RKO (cell line): ENCODE data around the gene TTC13.
"Not testable (repeated sequence)": the region's sequence is repeated elsewhere in the genome, so short reads cannot be mapped to it uniquely, and the experiment has no call there.

Experiments used
- DNase-seq: peaks from one replicate; pipeline ENCODE4 v3.0.0-alpha.2; 2016; ENCODE audit warnings: low spot score

The TTC13 gene

DNA sequence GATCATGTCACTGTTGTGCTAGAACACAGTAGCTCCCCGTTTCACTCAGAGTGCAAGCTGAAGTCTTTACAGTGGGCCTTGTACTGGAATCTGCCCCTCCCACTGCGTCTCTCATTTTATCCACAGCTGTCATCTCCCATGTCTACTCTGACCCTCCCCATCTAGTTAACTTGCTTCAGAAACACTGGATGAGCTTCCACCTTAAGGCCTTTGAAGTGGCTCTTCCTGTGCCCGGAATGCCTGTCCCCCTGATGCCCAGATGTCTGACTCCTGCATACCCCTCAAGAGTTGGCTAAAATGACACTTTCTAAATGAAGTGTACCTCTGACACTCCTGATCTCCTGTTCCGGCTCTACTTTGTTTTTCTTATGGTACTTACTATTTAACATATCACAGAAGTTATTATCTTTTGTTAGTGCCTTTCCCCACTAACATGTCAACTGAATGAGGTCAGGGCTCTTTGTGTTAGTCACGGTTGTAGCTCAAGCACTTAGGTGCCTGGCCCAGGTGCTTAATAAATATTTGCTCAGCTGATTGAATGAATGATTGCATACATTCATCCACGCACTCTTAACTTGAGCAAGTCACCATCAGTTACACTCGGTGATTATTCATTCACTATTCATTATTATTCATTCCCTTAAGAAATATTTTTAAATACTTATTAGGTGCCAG lies 13.6 kb upstream of the TTC13 start:
- no peak for DNase-seq

GRCh38 chr1:230987448-230987847 lies 8.8 kb upstream of the TTC13 start:
- DNase-seq: no peak

DNA sequence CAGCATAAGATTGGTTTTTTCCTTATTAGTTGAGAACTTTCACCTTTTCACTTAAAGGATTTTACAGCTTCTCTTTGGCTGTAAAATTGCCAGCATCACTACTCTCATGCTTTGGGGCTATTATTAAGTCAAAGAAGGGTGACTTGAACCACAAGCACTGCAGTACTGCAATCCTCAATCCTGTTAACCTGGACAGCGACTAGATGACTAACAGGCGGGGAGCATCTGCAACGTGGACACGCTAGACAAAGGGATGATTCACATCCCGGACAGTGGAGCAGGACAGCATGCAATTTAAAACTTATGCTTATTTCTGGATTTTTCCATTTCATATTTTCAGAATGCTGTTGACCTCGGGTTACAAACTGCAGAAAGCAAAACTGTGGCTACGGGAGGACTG lies 8.3 kb upstream of the TTC13 start:
- DNase-seq: no peak

DNA sequence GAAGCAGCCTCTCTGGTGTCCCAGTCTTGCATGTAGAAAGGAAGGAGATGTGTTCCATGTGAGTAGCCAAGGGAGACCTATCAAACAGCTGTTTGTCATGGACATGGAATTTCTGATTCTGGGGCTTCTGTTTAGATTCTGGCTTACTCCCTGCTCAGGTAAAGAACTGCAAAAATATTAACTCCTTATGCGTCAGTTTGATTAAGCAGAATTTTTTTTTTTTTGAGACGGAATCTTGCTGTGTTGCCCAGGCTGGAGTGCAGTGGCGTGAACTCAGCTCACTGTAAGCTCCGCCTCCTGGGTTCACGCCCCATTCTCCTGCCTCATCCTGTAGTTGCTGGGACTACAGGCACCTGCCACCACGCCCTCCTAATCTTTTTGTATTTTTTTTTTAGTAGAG lies 7.0 kb upstream of the TTC13 start:
- DNase-seq: no peak

GRCh38 chr1:230984622-230985515 lies 6.2 kb upstream of the TTC13 start:
- DNase-seq: not testable (repeated sequence)

GRCh38 chr1:230983811-230984210 lies 5.2 kb upstream of the TTC13 start:
- no peak for DNase-seq

GRCh38 chr1:230982696-230983095 lies 4.0 kb upstream of the TTC13 start:
- DNase-seq: no peak

- no peak for DNase-seq
Observed at GRCh38 chr1:230979952-230980351, 1.3 kb upstream of the TTC13 start.

- DNase-seq: no peak
Observed at GRCh38 chr1:230979389-230979716, 692 bp upstream of the TTC13 start.

- peak; percentile 82 for DNase-seq
Observed at GRCh38 chr1:230977761-230978490, 735 bp downstream of the TTC13 start.

DNA sequence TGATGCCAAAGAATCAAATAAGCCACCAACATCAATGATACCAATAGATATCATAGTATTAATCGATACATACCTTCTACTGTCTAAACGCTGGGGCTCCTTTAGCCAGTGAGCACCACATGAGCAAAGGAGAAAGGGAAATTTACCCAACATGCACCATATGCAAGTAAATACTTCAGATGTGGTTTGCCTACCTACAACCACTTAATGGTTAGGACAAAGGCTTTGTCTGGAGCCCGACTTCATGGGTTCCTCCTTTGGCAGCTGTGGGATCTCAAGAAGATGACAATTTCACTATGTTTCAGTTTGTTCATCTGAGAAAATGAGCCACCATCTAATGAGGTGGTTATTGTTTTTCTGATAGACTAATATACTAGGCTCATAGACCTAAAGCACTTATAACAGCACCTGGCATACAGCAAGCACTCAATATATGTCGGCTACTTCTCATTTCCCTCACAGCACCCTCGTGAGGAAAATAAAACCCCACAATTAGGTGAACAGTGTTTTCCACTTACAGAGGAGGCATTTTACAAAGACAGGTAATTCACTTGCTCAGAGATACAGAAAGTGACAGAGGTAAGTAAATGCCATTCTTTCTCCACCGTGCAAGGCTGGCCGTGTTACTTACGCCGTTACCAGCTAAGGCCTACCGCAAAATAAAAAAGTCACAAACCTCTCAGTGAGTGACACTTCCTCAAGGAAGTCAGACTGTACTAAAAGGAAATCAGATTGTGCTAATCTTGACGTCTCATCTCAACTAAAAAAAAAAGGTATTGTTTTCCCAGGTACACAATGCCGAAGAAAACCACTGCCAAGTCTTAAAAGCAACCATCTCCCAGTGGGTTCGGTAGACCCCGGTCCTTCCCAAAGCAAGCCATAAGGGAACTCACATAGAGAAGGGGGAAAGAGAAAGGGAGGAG lies 1.6 kb downstream of the TTC13 start:
- peak; percentile 23 for DNase-seq

DNA sequence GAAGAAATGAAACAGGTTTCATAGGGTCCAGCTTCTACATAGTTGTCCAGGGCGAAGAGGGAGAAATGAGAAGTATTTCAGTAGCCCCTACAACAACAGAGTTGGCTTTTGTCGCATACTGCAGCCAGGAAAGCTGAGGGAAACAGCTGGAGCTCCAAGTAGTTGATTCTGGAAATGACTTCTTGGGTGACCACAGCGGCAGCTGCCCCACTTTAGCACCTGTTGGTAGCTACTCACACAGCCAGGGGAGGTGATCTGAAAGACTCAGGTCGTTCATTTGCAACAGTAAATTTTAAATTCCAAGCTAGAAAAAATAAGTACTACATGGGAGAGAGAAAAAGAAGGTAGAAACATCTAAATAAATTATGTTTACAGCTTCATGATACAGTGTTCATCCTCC lies 2.3 kb downstream of the TTC13 start:
- no peak for DNase-seq

- no peak for DNase-seq
Observed at GRCh38 chr1:230975636-230976035, 3.0 kb downstream of the TTC13 start.

DNA sequence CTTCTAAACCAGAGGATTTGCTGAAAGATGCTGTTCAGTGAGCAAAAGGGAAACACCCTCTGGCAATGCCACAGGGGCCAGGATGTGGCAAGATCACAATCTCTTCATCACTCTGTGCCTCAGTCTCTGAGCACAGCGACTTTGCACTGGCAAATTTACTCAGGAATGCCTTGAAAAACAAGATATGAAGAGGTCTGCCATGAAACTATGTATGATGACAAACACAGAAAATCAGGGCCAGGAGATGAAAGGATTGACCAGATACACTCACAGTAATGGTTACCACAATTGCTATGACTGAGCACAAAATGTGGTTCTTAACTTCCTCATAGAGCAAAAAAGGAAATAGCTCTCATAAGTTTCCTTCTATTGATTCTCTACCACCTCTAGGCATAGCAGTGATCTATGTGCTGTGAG lies 5.8 kb downstream of the TTC13 start:
- no peak for DNase-seq

DNA sequence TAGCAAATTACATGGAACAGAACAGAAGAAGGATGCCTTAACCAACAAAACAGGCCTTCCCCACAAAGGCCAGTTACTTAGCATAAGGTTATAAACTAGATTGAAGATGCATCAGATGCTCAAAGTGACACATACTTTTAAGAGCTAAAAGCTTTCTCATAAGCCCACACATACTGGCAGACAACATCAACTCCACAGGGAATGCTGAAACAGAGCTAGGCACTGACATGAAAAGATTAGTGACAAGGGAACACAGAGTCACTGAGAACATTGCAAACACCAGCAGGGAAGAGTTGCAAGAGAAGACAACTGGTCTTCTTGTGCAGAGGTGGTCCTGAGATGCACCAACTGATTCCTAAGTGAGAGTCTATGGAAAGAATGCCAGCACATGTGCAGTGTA lies 6.9 kb downstream of the TTC13 start:
- no peak for DNase-seq

- DNase-seq: no peak
Observed at GRCh38 chr1:230970432-230970831, 8.2 kb downstream of the TTC13 start.

DNA sequence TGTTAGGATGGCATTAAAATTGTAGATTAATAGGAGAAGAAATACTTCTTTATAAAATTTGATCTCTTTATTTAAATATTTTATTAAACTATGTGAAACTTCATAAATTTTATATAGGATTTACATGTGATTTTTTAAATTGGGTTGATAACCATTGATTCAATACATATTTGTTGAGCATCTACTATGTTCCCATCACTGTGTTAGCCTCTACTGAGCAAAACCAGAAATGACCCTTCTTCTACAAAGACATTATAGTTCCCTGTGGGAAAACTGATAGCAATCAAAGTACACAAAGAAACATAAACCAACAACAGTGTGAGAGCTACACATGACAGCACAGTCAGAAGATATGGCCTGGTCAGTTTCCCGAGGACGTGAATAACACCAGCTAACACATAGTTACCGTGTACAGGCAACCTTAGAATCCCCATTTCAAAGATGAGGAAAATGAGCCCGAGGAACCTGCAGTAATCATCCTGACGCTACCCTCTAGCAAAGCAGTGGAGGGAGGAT lies 12.2 kb downstream of the TTC13 start:
- no peak for DNase-seq

DNA sequence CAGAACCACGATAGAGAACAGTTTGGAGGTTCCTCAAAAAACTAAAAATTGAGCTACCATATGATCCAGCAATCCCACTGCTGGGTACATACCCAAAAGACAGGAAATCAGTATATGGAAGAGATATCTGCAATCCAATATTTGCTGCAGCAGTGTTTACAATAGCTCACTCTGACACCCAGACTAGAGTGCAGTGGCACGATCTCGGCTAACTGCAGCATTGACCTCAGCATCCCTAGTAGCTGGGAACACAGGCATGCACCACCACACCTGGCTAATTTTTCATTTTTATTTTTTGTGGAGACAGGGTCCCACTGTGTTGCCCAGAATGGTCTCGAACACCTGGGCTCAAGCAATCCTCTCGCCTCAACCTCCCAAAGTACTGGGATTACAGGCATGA lies 13.1 kb downstream of the TTC13 start:
- DNase-seq: no peak

- no peak for DNase-seq
Observed at GRCh38 chr1:230964896-230965295, 13.8 kb downstream of the TTC13 start.

GRCh38 chr1:230958370-230958769 lies 20.3 kb downstream of the TTC13 start:
- no peak for DNase-seq

- no peak for DNase-seq
Observed at GRCh38 chr1:230957580-230957989, 21.1 kb downstream of the TTC13 start.

GRCh38 chr1:230950404-230950803 lies 28.3 kb downstream of the TTC13 start:
- DNase-seq: no peak
